Transverse colon (tissue), 4 donors: Measurements from ENCODE around the gene C1orf21. TPM values are rescaled to one million over a fixed set of nuclear protein-coding genes. Genes with fewer than 3 reads are reported as not detected.

Experiments
- DNase-seq: peaks from one replicate; pipeline ENCODE4 v3.0.0-alpha.2; 2019
- H3K27ac ChIP-seq, 4 donors: fragments of 200-600 bp; sonication (generic); 2 replicates each; pipeline ENCODE4 v1.5.1; 2016 to 2018; ENCODE audit warnings: inconsistent platforms in 4 of 4
- H3K27me3 ChIP-seq: fragments of 200-600 bp; sonication (generic); 2 replicates; pipeline ENCODE4 v1.5.1; 2017; ENCODE audit warnings: inconsistent platforms
- H3K36me3 ChIP-seq, 4 donors: fragments of 200-600 bp; sonication (generic); 2 replicates each; pipeline ENCODE4 v1.5.1; 2017 to 2019; ENCODE audit warnings: inconsistent platforms in 4 of 4
- H3K4me1 ChIP-seq, 4 donors: fragments of 200-600 bp; sonication (generic); 2 replicates each; pipeline ENCODE4 v1.5.1; 2017 to 2020; ENCODE audit warnings: inconsistent platforms in 4 of 4
- H3K4me3 ChIP-seq, 4 donors: fragments of 200-600 bp; sonication (generic); 1 replicate in 1 of 4; 2 replicates in 3 of 4; pipeline versions ENCODE4 v1.5.1 to v1.6.1; 2017 to 2019; ENCODE audit warnings: inconsistent platforms in 4 of 4
- H3K9me3 ChIP-seq, 2 donors: fragments of 200-600 bp; sonication (generic); 2 replicates each; pipeline ENCODE4 v1.5.1; 2017 to 2019; ENCODE audit warnings: inconsistent platforms in 2 of 2
- CTCF ChIP-seq, 5 experiments: fragments of 200-600 bp in 3 of 5; fragments of 450-650 bp in 2 of 5; sonication (generic) in 3 of 5; IDR thresholded peaks; 1 replicate in 2 of 5; 2 replicates in 3 of 5; pipeline ENCODE4 v1.5.1; 2016 to 2017; ENCODE audit warnings: antibody characterized with exemption in 5 of 5, inconsistent platforms in 3 of 5, mild to moderate bottlenecking in 2 of 5, moderate library complexity in 1 of 5
- EP300 ChIP-seq: sonication (generic); formaldehyde crosslinking; IDR thresholded peaks from one replicate; pipeline ENCODE4 v1.6.1; 2017; ENCODE audit warnings: antibody characterized with exemption, low read depth
- POLR2A ChIP-seq: fragments of 450-650 bp; IDR thresholded peaks from one replicate; pipeline ENCODE4 v1.6.1; 2016; ENCODE audit warnings: antibody characterized with exemption, mild to moderate bottlenecking, moderate library complexity
- POLR2AphosphoS5 ChIP-seq, 3 donors: sonication (generic); formaldehyde crosslinking; IDR thresholded peaks; one replicate each; pipeline ENCODE4 v1.6.1; 2016; ENCODE audit warnings: antibody characterized with exemption in 3 of 3
- WGBS, 2 donors: methylation state at CpG; one replicate each; pipeline ENCODE4 v1.1.5; 2018; ENCODE audit warnings: low coverage in 1 of 2; 5-methylcytosine and 5-hydroxymethylcytosine counted together
- in situ Hi-C, 4 donors: fragments of 200-750 bp; cut with MboI; loops; one replicate each; pipeline versions ENCODE4 v1.15.0 to v1.15.1; 2017; ENCODE audit warnings: low sequenced_read_pairs in 3 of 4, low pct_ligation_motif_present in 1 of 4, low pct_unique_long_range_greater_than_20kb in 1 of 4
- intact Hi-C: fragments of 100-400 bp; cut with DNase I; formaldehyde crosslinking; loops from one replicate; pipeline ENCODE4 v1.15.1; 2023; ENCODE audit warnings: low total_unique reads
- total RNA-seq, 4 donors: library from RNA; depleted of rRNA; stranded (reverse); fragments of >200 nt; gene quantifications; one replicate each; pipeline ENCODE4 v1.1.0, GENCODE V29; 2016

Gene C1orf21
- total RNA-seq, 4 donors from 2014 or later: 38.4 to 70.0 (median 62.4) TPM

DNA sequence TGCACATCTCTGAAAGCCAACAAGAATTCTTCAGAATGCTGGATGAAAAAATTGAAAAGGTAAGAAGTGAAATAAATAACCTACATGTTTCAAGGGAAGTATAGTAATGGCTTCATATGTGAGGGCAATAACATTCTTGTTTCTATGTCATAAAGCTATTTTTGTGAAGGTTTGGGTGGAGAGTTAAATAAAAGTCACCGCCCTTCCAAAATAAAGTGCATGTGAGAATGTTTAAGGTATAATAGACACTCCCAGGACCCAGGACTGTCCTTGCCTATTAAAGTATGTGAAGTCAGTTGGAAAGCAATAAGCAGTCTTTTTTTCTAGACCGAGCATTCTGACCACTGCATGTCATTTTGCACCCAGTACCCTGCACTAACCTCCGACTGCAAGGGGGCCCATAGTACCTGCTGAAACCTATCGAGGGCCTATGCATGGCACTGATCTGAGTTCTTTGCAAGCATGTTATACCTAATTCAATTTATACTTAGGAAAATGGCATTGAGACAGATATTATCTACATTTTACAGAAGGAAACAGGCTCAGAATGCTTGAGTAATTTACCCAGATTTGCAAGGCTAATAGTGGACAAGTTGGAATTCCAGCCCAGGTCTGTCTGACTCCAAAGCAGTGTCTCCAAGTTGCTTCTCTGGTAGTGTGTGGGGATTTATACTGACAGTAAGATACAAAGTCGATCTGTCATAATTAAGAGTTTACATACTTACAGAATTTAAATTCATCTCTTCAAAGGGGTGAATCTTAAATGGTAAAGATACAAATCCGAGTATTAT lies 211.8 kb downstream of the C1orf21 start:
- TF ChIP-seq EP300: no peak
- no peak for TF ChIP-seq CTCF (IDR thresholded peaks at IDR 0.05)
- TF ChIP-seq POLR2AphosphoS5 (IDR thresholded peaks at IDR 0.05): no peak
- no peak for TF ChIP-seq POLR2A
- H3K9me3 ChIP-seq: no peaks in the 10 kb centered on the region
- intact Hi-C loops: no loop called here
- H3K27ac ChIP-seq: peak overlapping the region; percentile 59 to 78 (median 68)
- WGBS, 2 donors: 73 to 75% methylated on average over 3 to 6 of the region's 6 CpGs
- H3K4me1 ChIP-seq: peaks cover 3 to 37% (median 17%) of the 10 kb centered on the region in 4 donors
- H3K27me3 ChIP-seq: no peaks in the 10 kb centered on the region
- H3K4me3 ChIP-seq: no peak overlapping the region
- in situ Hi-C loops: no loop called here
- no peak for DNase-seq
- no peaks in the 10 kb centered on the region for H3K36me3 ChIP-seq

DNA sequence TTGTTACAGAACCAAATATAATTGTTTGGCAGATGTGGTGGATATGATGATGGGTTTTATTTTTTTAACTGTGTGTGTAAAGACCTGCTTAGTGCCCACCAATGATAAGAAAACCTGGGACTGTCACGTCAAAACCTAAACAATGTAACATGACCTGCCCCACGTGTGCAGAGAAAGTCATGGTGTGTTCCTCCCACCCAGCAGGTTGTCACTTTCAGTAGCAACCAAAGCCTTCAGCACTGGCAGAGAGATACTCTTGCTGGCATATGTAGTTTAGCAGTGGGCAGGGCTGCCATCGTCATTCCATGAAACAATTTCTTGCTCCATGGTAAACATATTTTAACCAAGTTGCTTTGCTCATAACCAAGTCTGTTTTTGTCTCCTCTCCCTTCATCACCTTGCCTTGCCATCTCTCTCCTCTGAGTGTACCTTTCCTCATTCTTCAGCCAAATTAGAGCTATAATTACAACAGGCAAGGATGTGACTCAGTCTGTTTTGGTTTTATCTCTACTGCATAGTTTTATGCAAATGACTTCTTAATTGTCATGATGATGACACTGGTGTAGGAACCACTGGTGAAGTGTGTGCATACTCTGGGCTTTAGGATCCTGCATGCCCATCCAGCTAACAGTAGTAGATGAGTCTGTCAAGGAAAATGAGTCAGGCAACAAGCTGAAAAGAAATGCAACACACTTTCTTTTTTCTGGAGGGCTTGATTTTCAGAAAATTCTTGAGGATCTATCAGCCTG lies 217.5 kb downstream of the C1orf21 start:
- Histone ChIP-seq H3K9me3 (no peaks in the 10 kb centered on the region), H3K27ac (no peak overlapping the region), H3K4me3 (no peak overlapping the region), H3K27me3 (no peaks in the 10 kb centered on the region), H3K36me3 (no peaks in the 10 kb centered on the region), H3K4me1 (peaks cover 5 to 17% (median 11%) of the 10 kb centered on the region in 4 donors)
- intact Hi-C loops (no loop called here), in situ Hi-C loops (no loop called here)
- WGBS, 2 donors: 81 to 93% methylated on average over 3 of the region's 3 CpGs
- TF ChIP-seq POLR2A (no peak), CTCF (IDR thresholded peaks at IDR 0.05) (no peak), POLR2AphosphoS5 (IDR thresholded peaks at IDR 0.05) (no peak), EP300 (no peak)
- DNase-seq: no peak

GRCh38 chr1:184605941-184606340 lies 219.1 kb downstream of the C1orf21 start:
- in situ Hi-C loops (no loop called here), intact Hi-C loops (no loop called here)
- Histone ChIP-seq H3K4me1 (peaks cover 5 to 16% (median 10%) of the 10 kb centered on the region in 4 donors), H3K36me3 (no peaks in the 10 kb centered on the region), H3K27me3 (no peaks in the 10 kb centered on the region), H3K4me3 (no peak overlapping the region), H3K27ac (peak overlapping the region; percentile 8 to 67 (median 40)), H3K9me3 (no peaks in the 10 kb centered on the region)
- no peak for DNase-seq
- TF ChIP-seq POLR2A: no peak
- TF ChIP-seq POLR2AphosphoS5 (IDR thresholded peaks at IDR 0.05): peak in 1 of 3 donors; percentile 11
- no peak for TF ChIP-seq EP300
- no peak for TF ChIP-seq CTCF (IDR thresholded peaks at IDR 0.05)
- WGBS, 2 donors: 48 to 75% methylated on average over 2 to 4 of the region's 4 CpGs

- Histone ChIP-seq H3K4me3 (no peak overlapping the region), H3K27me3 (no peaks in the 10 kb centered on the region), H3K36me3 (no peaks in the 10 kb centered on the region), H3K27ac (peak overlapping the region in 2 of 4 donors; percentile 49 to 67), H3K9me3 (no peaks in the 10 kb centered on the region), H3K4me1 (peaks cover 5 to 16% (median 9%) of the 10 kb centered on the region in 4 donors)
- peak in 2 of 3 donors; percentile 28 to 63 for TF ChIP-seq POLR2AphosphoS5 (IDR thresholded peaks at IDR 0.05)
- no peak for TF ChIP-seq CTCF (IDR thresholded peaks at IDR 0.05)
- no peak for DNase-seq
- in situ Hi-C loops (no loop called here), intact Hi-C loops (no loop called here)
- WGBS, 2 donors: 50 to 67% methylated on average over 1 of the region's 1 CpG
These were observed 220.0 kb downstream of the C1orf21 start for GRCh38 chr1:184606786-184607185.
